HepG2 (cell line): Measurements from ENCODE around the gene APBA3. TPM values are rescaled to one million over a fixed set of nuclear protein-coding genes. Genes with fewer than 3 reads are reported as not detected.

Experiments used
- HIVEP1 ChIP-seq: sonication (generic); formaldehyde crosslinking; IDR thresholded peaks from 2 replicates; pipeline ENCODE4 v1.4.0; 2020; ENCODE audit warnings: mild to moderate bottlenecking, missing genetic modification reagents
- KLF12 ChIP-seq: sonication (generic); formaldehyde crosslinking; IDR thresholded peaks from 2 replicates; pipeline ENCODE4 v1.4.0; 2020; ENCODE audit warnings: missing genetic modification reagents, borderline replicate concordance
- RARA ChIP-seq: IDR thresholded peaks from 2 replicates; pipeline ENCODE4 v1.6.1; 2016; ENCODE audit warnings: missing genetic modification reagents, missing compliant biosample characterization
- RELA ChIP-seq: sonication (generic); formaldehyde crosslinking; IDR thresholded peaks from 2 replicates; pipeline ENCODE4 v1.4.0; 2020; ENCODE audit warnings: missing genetic modification reagents
- TBP ChIP-seq: sonication (generic); formaldehyde crosslinking; IDR thresholded peaks from 2 replicates; pipeline ENCODE4 v1.5.0; 2020; ENCODE audit warnings: missing genetic modification reagents
- TSC22D2 ChIP-seq: sonication (generic); formaldehyde crosslinking; IDR thresholded peaks from 2 replicates; pipeline ENCODE4 v1.5.1; 2020; ENCODE audit warnings: missing genetic modification reagents, mild to moderate bottlenecking, borderline replicate concordance
- U2AF1 ChIP-seq: fragments of 200-400 bp; formaldehyde crosslinking; optimal IDR thresholded peaks from 2 replicates; pipeline ENCODE3; 2017; ENCODE audit warnings: mild to moderate bottlenecking, low read depth, low read length
- ZBTB38 ChIP-seq: sonication (generic); formaldehyde crosslinking; IDR thresholded peaks from 2 replicates; pipeline ENCODE4 v1.5.1; 2020; ENCODE audit warnings: mild to moderate bottlenecking, missing genetic modification reagents
- ZNF101 ChIP-seq: sonication (generic); formaldehyde crosslinking; IDR thresholded peaks from 2 replicates; pipeline ENCODE4 v1.4.0; 2020; ENCODE audit warnings: mild to moderate bottlenecking, low read depth, missing genetic modification reagents, borderline replicate concordance
- ZNF136 ChIP-seq: sonication (generic); formaldehyde crosslinking; IDR thresholded peaks from 2 replicates; pipeline ENCODE4 v1.8.1; 2022; ENCODE audit warnings: low read depth, mild to moderate bottlenecking, moderate library complexity, missing genetic modification reagents
- ZNF747 ChIP-seq: sonication (generic); formaldehyde crosslinking; IDR thresholded peaks from 2 replicates; pipeline ENCODE4 v1.8.1; 2023; ENCODE audit warnings: missing genetic modification reagents, mild to moderate bottlenecking, borderline replicate concordance
- ZNF766 ChIP-seq: sonication (generic); formaldehyde crosslinking; IDR thresholded peaks from 2 replicates; pipeline ENCODE4 v1.5.0; 2020; ENCODE audit warnings: missing genetic modification reagents, borderline replicate concordance
- ZNF768 ChIP-seq: sonication (generic); formaldehyde crosslinking; IDR thresholded peaks from 2 replicates; pipeline ENCODE4 v1.4.0; 2020; ENCODE audit warnings: missing genetic modification reagents
- ZNF788 ChIP-seq: sonication (generic); formaldehyde crosslinking; IDR thresholded peaks from 2 replicates; pipeline ENCODE4 v1.5.0; 2020; ENCODE audit warnings: mild to moderate bottlenecking, missing genetic modification reagents, borderline replicate concordance
- polyA plus RNA-seq, 8 experiments: library from polyadenylated mRNA; depleted of rRNA in 3 of 8; stranded (reverse) in 7 of 8; unstranded in 1 of 8; fragments of >200 nt; fragmentation: Illumina TruSeq in 4 of 8; extraction: Trizol in 4 of 8; gene quantifications; 2 replicates each; pipeline versions ENCODE4 v1.2.1 to v1.2.3, GENCODE V29; 2011 to 2016; ENCODE audit warnings: low read depth in 4 of 8, missing spikeins in 1 of 8, mixed read lengths in 1 of 8; ENCODE audit not compliant: insufficient read depth in 1 of 8
- total RNA-seq, 5 experiments: library from RNA; depleted of rRNA; stranded (reverse); fragments of >200 nt; fragmentation: Illumina TruSeq; extraction: Trizol; gene quantifications; 2 replicates each; pipeline ENCODE4 v1.2.3, GENCODE V29; 2016; ENCODE audit warnings: low read depth in 1 of 5
- TF ChIP-seq, protein P1 (sequence below): sonication (generic); formaldehyde crosslinking; IDR thresholded peaks from 2 replicates; pipeline ENCODE4 v1.4.0; 2020; ENCODE audit warnings: missing genetic modification reagents
- TF ChIP-seq, protein P2 (sequence below): sonication (generic); formaldehyde crosslinking; IDR thresholded peaks from 2 replicates; pipeline ENCODE4 v1.5.0; 2020; ENCODE audit warnings: missing genetic modification reagents, mild to moderate bottlenecking, borderline replicate concordance
- TF ChIP-seq, protein P3 (sequence below): sonication (generic); formaldehyde crosslinking; IDR thresholded peaks from 2 replicates; pipeline ENCODE4 v1.4.0; 2020; ENCODE audit warnings: missing genetic modification reagents
- TF ChIP-seq, protein P4 (sequence below): sonication (generic); formaldehyde crosslinking; IDR thresholded peaks from 2 replicates; pipeline ENCODE4 v1.5.1; 2020; ENCODE audit warnings: missing genetic modification reagents, mild to moderate bottlenecking, borderline replicate concordance
- TF ChIP-seq, protein P5 (sequence below): sonication (generic); formaldehyde crosslinking; IDR thresholded peaks from 2 replicates; pipeline ENCODE4 v1.4.0; 2020; ENCODE audit warnings: mild to moderate bottlenecking, missing genetic modification reagents
- TF ChIP-seq, protein P6 (sequence below): sonication (generic); formaldehyde crosslinking; IDR thresholded peaks from 2 replicates; pipeline ENCODE4 v1.4.0; 2020; ENCODE audit warnings: mild to moderate bottlenecking, missing genetic modification reagents

APBA3 gene
- total and polyA plus RNA-seq, 2 of the 13 experiments (the other 11 are each of a cell fraction or from before 2014, with no cell fraction given), result 14.2 to 14.3 TPM

DNA sequence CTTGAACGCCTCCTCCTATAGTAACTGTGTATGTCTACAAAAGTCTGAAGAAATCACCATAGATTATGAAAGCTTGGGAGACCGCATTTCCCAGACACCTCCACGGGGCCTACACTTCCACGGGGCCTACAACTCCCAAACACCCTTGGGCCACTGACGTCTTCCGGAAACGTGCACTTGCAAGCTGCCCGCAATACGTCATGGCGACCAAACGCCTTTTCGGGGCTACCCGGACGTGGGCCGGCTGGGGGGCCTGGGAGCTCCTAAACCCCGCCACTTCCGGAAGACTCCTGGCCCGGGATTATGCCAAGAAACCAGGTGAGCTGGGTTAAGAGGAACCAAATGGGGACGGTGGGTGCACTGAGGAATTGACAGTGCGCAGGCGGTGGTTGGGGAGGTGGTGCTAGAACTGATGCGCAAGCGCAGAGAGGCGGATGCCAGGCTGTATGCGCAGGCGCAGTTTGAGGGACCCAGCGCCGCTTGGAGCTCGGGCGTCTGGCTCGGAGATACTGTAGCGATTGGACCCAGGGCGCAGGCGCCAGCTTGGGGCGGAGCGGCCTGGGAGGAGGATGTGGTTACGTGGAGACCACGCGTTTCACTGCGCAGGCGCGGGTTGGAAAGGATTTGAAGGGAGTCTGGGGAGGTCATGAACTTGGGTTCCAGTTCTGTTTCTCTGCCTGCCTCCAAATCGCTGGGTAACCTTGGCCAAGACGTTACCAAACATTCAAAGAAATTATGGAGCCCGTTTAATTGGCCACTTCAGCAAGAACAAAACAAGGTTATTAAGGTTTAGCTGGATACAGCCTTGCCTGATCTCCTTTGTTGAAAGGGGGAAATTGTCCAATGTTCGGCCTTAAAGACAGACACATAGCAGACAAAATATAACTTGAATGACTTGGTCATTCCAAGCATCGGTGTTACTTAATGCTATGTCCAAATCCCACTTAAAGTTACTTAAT is 1.3 kb upstream of the APBA3 start, which contains the start of gene MRPL54 (continued):
- TF ChIP-seq ZNF747 (CRISPR knock-in tag) (peak; percentile 64; the same call in 1 of the 2 replicates), TBP (no peak), ZNF101 (no peak), RARA (peak; percentile 39; the same call in 1 of the 2 replicates), ZBTB38 (CRISPR knock-in tag) (peak; percentile 30; the same call in 1 of the 2 replicates), RELA (CRISPR knock-in tag) (no peak), TSC22D2 (CRISPR knock-in tag) (0 out of 2 replicates have a peak, but pooled peaks have one; percentile 17), HIVEP1 (CRISPR knock-in tag) (peak; percentile 78), ZNF788 (CRISPR knock-in tag) (peak; percentile 74; the same call in 1 of the 2 replicates), U2AF1 (no peak), ZNF768 (CRISPR knock-in tag) (peak; percentile 53; the same call in 1 of the 2 replicates), ZNF766 (CRISPR knock-in tag) (no peak), ZNF136 (CRISPR knock-in tag) (0 out of 2 replicates have a peak, but pooled peaks have one; percentile 46), KLF12 (CRISPR knock-in tag) (peak; percentile 19; the same call in 1 of the 2 replicates)
- TF ChIP-seq, protein P1, sequence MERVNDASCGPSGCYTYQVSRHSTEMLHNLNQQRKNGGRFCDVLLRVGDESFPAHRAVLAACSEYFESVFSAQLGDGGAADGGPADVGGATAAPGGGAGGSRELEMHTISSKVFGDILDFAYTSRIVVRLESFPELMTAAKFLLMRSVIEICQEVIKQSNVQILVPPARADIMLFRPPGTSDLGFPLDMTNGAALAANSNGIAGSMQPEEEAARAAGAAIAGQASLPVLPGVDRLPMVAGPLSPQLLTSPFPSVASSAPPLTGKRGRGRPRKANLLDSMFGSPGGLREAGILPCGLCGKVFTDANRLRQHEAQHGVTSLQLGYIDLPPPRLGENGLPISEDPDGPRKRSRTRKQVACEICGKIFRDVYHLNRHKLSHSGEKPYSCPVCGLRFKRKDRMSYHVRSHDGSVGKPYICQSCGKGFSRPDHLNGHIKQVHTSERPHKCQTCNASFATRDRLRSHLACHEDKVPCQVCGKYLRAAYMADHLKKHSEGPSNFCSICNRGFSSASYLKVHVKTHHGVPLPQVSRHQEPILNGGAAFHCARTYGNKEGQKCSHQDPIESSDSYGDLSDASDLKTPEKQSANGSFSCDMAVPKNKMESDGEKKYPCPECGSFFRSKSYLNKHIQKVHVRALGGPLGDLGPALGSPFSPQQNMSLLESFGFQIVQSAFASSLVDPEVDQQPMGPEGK (CRISPR knock-in tag), result peak; percentile 45; the same call in 1 of the 2 replicates
- TF ChIP-seq, protein P2, sequence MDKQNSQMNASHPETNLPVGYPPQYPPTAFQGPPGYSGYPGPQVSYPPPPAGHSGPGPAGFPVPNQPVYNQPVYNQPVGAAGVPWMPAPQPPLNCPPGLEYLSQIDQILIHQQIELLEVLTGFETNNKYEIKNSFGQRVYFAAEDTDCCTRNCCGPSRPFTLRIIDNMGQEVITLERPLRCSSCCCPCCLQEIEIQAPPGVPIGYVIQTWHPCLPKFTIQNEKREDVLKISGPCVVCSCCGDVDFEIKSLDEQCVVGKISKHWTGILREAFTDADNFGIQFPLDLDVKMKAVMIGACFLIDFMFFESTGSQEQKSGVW (CRISPR knock-in tag), result no peak
- TF ChIP-seq, protein P3, sequence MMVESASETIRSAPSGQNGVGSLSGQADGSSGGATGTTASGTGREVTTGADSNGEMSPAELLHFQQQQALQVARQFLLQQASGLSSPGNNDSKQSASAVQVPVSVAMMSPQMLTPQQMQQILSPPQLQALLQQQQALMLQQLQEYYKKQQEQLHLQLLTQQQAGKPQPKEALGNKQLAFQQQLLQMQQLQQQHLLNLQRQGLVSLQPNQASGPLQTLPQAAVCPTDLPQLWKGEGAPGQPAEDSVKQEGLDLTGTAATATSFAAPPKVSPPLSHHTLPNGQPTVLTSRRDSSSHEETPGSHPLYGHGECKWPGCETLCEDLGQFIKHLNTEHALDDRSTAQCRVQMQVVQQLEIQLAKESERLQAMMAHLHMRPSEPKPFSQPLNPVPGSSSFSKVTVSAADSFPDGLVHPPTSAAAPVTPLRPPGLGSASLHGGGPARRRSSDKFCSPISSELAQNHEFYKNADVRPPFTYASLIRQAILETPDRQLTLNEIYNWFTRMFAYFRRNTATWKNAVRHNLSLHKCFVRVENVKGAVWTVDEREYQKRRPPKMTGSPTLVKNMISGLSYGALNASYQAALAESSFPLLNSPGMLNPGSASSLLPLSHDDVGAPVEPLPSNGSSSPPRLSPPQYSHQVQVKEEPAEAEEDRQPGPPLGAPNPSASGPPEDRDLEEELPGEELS (CRISPR knock-in tag), result no peak
- TF ChIP-seq, protein P4, sequence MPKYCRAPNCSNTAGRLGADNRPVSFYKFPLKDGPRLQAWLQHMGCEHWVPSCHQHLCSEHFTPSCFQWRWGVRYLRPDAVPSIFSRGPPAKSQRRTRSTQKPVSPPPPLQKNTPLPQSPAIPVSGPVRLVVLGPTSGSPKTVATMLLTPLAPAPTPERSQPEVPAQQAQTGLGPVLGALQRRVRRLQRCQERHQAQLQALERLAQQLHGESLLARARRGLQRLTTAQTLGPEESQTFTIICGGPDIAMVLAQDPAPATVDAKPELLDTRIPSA (CRISPR knock-in tag), result no peak
- TF ChIP-seq, protein P5, sequence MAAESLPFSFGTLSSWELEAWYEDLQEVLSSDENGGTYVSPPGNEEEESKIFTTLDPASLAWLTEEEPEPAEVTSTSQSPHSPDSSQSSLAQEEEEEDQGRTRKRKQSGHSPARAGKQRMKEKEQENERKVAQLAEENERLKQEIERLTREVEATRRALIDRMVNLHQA (CRISPR knock-in tag), result no peak
- TF ChIP-seq, protein P6, sequence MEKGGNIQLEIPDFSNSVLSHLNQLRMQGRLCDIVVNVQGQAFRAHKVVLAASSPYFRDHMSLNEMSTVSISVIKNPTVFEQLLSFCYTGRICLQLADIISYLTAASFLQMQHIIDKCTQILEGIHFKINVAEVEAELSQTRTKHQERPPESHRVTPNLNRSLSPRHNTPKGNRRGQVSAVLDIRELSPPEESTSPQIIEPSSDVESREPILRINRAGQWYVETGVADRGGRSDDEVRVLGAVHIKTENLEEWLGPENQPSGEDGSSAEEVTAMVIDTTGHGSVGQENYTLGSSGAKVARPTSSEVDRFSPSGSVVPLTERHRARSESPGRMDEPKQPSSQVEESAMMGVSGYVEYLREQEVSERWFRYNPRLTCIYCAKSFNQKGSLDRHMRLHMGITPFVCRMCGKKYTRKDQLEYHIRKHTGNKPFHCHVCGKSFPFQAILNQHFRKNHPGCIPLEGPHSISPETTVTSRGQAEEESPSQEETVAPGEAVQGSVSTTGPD, result no peak
